ENCODE results near the gene FEV.

GRCh38 chr2:218983934-218984238, 1.1 kb downstream of the FEV start:
- TF ChIP-seq POLR2AphosphoS5 (IDR thresholded peaks at IDR 0.05; ENCODE audit: low read depth, low read length), result no peak
- no peak for TF ChIP-seq POLR2A (IDR thresholded peaks at IDR 0.05; ENCODE audit: low read depth, low read length)
- no peak for TF ChIP-seq TAF1 (IDR thresholded peaks at IDR 0.05; ENCODE audit: low read depth, low read length)
- no peak for TF ChIP-seq SPI1 (IDR thresholded peaks at IDR 0.05; ENCODE audit: low read depth, low read length)
- no peak for TF ChIP-seq POU2F2 (IDR thresholded peaks at IDR 0.05; ENCODE audit: low read depth, low read length)

All from GM12891 (cell line).